Mesenteric fat pad (tissue), 1 donor: ENCODE results near the gene GARIN5A. TPM values are rescaled to one million over a fixed set of nuclear protein-coding genes. Genes with fewer than 3 reads are reported as not detected.

Experiments
- DNase-seq: peaks from one replicate; pipeline ENCODE4 v3.0.0-alpha.2; 2020; ENCODE audit warnings: low spot score
- total RNA-seq: library from RNA; stranded (reverse); fragmentation: NEBNext Ultra II Directional; extraction: Animal tissue kit (Norgen Biotek cat#: 25700); gene quantifications from one replicate; pipeline ENCODE4 v1.2.1, GENCODE V29; 2021
- donor health status: DM: yes; HTN: yes; CAD: no.

The GARIN5A gene
- total RNA-seq, 1 donor from 2014 or later, result 0.35 TPM

- DNase-seq, result no peak
Observed at GRCh38 chr19:50509366-50509765, 32.7 kb upstream of the GARIN5A start.

GRCh38 chr19:50508843-50509190 is 32.2 kb upstream of the GARIN5A start:
- DNase-seq, result no peak

GRCh38 chr19:50507376-50507775 is 30.7 kb upstream of the GARIN5A start:
- DNase-seq, result no peak

DNA sequence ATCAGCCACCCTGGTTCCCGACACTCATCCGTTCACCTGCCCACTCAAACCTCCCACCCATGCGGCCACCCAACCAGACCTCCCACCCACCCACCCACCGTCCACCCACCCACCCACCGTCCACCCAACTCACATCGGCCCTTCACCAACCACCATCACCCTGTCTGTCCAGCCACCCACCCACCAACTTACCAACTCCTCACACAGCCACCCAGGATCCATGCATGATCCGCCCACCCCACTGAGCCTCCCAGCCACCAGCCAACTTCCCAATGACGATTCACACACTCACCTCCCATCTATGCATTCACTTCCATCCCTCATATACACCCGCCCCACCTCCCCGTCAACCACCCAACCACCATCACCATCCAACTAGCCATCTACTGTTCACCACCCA is 30.1 kb upstream of the GARIN5A start:
- DNase-seq, result no peak

GRCh38 chr19:50505856-50506611 is 29.4 kb upstream of the GARIN5A start:
- DNase-seq, result no peak

DNA sequence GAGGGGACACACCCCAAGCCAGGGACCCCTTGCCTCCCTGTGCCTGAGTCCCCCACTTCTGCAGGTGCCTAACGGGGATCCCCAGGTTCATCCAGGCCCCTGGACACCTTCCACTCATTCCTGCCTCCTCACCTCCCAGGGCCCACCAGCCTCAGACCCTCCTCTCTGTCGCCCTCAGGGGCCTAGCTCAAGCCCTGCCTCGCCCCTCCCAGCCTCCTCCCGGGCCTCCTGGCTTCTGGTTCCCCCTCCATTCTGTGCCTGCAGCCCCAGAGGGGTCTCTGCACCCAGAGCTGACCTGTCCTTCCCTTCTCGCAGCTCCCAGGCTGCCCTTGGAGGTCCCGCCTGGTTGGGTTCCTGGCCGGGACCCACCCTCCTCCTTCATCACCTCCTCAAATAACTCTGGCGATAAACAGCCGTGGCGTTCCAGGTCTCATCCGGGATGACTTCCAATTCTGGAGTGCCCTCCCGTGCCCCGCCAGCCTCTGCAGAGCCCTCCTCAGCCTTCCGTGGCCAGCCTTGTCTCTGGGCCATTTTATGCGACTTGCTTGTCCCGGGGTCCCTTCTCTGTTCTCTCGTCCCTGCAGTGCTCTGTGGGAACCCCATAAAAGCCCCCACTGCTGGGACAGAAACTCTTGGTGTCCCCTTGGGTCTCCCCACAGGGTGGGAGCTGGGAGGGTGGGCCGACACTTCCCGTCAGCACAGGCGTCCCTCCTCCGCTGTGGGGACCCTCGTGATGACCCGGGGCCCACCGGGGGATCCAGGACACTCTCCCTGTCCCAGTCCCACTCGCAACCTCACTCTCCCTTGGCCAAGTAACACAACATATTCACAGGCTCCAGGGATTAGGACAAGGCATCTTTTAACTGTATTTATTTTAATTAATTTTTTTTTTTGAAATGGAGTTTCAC is 25.2 kb upstream of the GARIN5A start:
- no peak for DNase-seq

DNA sequence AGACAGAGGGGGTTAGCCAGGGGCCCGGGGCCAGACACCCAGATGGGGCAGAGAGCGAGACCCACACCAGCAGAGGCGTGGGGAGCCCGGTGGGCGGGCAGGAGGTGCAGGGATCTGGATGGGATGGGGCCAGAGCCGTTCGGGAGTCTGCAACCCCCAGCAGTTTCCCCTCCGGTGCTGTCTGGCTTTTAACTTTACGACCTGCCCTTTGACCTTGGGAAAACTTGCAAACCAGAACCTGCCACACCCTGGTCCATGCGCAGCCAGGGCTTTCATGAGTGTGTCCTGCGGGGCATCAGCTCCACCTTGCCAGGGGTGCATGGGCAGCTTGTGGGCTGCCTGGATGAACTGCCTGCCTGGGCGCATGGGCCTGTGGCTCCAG is 24.5 kb upstream of the GARIN5A start:
- DNase-seq, result no peak

- no peak for DNase-seq
Observed at GRCh38 chr19:50500753-50501151, 24.1 kb upstream of the GARIN5A start.

DNA sequence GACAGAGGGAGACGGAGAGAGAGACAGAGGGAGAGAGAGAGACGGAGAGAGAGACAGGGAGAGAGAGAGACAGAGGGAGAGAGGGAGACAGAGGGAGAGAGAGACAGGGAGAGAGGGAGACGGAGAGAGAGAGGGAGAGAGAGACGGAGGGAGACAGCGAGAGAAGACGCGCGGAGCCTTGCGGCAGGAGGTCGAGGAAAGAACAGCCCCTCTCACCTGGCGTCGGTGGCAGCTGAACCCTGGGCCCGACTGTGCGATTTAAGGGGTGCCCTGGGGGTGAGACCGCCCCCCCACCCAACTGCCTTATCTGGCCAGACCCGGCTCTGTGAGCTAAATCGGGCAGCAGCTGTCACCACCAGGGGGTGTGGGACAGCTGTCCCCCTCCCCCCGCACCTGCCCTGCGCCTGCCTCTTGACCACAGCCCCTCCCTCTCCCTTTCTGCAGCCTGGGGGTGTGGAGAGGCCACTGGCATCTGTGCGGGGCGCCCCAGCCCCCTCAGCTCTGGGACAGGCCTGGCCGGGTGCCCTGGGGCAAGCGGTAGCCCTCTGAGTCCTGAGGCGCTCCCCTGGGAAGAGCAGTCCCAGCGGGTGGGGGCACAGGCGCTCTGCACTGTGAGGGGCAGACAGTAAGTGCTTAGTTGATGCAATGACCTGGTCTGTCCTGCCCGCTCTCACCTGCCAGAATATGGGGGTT is 23.6 kb upstream of the GARIN5A start:
- DNase-seq, result no peak

GRCh38 chr19:50498219-50499056 is 21.8 kb upstream of the GARIN5A start:
- no peak for DNase-seq

DNA sequence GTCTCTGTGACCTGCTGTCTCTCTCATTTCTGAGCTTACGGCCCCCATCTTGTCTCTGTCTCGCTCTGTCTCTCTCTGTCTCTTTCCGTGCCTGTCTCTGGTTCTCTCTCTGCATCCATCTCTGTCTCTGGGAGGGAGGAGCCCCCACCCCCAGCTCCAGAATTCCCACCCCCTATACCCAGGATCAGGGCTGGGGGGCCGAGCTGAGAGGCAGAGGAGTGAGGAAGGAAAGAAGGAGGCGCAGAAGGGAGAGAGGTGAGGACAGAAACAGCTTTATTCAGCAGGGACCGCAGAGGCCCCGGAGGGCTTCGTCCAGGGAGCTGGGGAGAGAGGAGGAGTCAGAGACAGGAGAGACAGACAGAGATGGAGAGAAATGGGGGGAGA is 20.4 kb upstream of the GARIN5A start:
- DNase-seq, result no peak

GRCh38 chr19:50496189-50497021 is 19.8 kb upstream of the GARIN5A start:
- DNase-seq, result no peak

DNA sequence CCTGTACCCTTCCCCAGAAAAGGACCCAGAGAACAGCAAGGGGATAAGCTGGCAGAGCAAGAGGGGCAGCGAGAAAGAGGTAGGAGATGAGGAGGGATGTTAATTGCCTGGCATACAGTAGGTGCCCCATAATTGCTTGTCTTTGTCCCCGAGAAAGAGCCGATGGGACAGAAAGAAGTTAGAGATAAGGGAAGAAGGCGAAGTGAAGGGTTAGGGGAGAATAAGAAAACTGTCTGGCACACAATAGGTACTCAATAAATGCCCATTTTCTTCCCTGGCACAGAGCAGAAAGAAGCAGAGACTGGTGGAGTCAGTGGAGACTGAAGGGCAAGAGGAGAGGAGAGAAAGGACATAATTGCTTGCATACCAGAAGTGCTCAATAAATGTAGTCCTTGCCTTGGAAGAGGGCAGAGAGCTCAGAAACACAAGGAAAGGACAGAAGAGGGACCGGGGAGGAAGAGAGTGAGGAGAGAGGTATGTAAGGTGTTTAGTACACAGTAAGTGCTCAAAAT is 18.4 kb upstream of the GARIN5A start:
- DNase-seq, result no peak

GRCh38 chr19:50494186-50495019 is 17.8 kb upstream of the GARIN5A start:
- no peak for DNase-seq

DNA sequence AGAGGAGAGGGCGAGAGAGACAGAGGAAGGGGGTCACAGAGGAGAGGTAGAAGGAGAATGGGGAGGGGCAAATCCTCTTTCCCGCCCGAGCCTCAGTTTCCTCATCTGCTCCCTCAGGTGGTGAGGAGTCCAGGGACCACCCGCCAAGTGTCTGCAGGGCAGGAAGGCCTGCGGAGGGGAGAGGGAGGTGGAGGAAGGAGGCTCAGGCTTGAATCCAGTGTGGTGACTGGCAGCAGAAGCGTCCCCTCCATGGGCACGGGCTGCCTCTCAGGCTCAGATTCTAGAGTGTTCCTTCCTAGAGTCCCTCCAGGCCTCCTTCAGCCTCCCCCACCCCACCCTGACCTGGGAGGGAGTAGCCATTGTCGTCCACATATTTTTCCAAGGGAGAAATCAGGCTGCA is 16.5 kb upstream of the GARIN5A start:
- DNase-seq, result no peak

GRCh38 chr19:50492303-50493052 is 15.8 kb upstream of the GARIN5A start:
- DNase-seq, result no peak

DNA sequence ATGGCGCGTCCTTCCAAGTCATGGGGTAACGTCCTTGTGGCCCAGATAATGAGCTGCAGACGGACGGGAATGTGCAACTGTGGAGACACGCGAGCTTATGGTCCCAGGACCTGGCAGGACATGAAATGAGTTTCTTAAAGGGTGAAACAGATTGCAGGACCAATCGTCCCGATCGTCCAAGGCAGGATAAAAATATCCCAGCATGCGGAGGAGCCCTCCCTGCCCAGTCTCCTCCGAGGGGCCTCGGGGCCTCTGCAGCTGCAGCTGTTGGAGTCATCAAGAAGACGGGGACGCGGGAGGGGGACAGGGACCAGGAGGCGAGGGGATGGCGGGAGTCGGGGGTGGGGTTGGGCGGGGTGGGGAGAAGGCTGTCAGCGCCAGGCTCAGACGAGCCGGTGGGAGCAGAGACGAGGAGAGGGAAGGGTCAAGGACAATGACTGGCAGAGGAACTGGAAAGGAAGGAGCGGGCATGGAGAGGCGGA is 14.4 kb upstream of the GARIN5A start:
- no peak for DNase-seq

DNA sequence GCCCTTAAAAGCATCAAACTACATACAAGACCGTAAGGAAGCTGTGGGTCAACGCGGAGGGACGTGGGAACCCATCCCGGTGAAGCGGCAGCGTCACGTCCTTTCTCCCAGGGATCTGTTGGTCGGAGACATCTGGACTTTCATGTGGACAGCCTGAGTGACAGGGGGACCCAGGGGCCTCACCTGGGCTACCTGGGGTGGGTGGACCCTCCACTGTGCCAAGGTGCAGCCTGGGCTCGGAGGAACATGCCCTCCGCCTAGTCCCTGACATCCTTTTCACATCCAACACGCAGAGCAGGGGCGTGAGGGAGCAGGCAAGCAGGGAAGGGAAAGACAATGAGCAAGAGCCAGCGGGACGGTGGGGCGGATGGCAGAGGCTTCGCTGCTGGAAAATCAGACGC is 13.8 kb upstream of the GARIN5A start:
- no peak for DNase-seq
